GM12878 (cell line): Measurements from ENCODE around the gene PARPBP. TPM values are rescaled to one million over a fixed set of nuclear protein-coding genes. Genes with fewer than 3 reads are reported as not detected.

Experiments
- BCL3 ChIP-seq: IDR thresholded peaks from 2 replicates; pipeline ENCODE4 v1.6.1; 2011; ENCODE audit warnings: borderline replicate concordance, low read depth, mild to moderate bottlenecking, moderate library complexity, low read length; ENCODE audit not compliant: insufficient read depth, poor library complexity, severe bottlenecking
- CEBPB ChIP-seq, 2 experiments: fragments of 150-350 bp in 1 of 2; IDR thresholded peaks; 2 replicates each; pipeline ENCODE4 v1.6.1; 2012 to 2014; ENCODE audit warnings: low read depth in 2 of 2, low read length in 2 of 2, borderline replicate concordance in 1 of 2, inconsistent platforms in 1 of 2
- EP300 ChIP-seq, 2 experiments: fragments of 150-350 bp in 1 of 2; IDR thresholded peaks; 2 replicates each; pipeline ENCODE4 v1.6.1; 2011 to 2012; ENCODE audit warnings: low read depth in 2 of 2, low read length in 2 of 2, borderline replicate concordance in 1 of 2, improper control_type of control experiment in 1 of 2, inconsistent platforms in 1 of 2; ENCODE audit not compliant: control insufficient read depth in 1 of 2
- GATAD2B ChIP-seq: fragments of 450-650 bp; conservative IDR thresholded peaks from 2 replicates; pipeline ENCODE4 v1.6.1; 2017; ENCODE audit warnings: low read depth, mild to moderate bottlenecking, moderate library complexity
- IRF4 ChIP-seq: IDR thresholded peaks from 2 replicates; pipeline ENCODE4 v1.6.1; 2011; ENCODE audit warnings: low read depth, low read length
- MEF2B ChIP-seq: fragments of 450-650 bp; IDR thresholded peaks from 2 replicates; pipeline ENCODE4 v1.6.1; 2018; ENCODE audit warnings: mild to moderate bottlenecking, moderate library complexity; ENCODE audit not compliant: partially characterized antibody, poor library complexity, severe bottlenecking
- MTA2 ChIP-seq: fragments of 450-650 bp; IDR thresholded peaks from 2 replicates; pipeline ENCODE4 v1.6.1; 2016; ENCODE audit warnings: low read depth, mild to moderate bottlenecking, moderate library complexity
- MYC ChIP-seq: IDR thresholded peaks from 2 replicates; pipeline ENCODE4 v1.6.1; 2011; ENCODE audit warnings: mild to moderate bottlenecking, low read length, moderate library complexity, inconsistent platforms; ENCODE audit not compliant: insufficient read depth, insufficient replicate concordance, insufficient read length, severe bottlenecking
- NKRF ChIP-seq: fragments of 450-650 bp; conservative IDR thresholded peaks from 2 replicates; pipeline ENCODE4 v1.6.1; 2017; ENCODE audit warnings: mild to moderate bottlenecking, moderate library complexity
- NR2F1 ChIP-seq: fragments of 450-650 bp; conservative IDR thresholded peaks from 2 replicates; pipeline ENCODE4 v1.6.1; 2017; ENCODE audit warnings: mild to moderate bottlenecking
- POLR2AphosphoS2 ChIP-seq: IDR thresholded peaks from 2 replicates; pipeline ENCODE4 v1.6.1; 2011; ENCODE audit warnings: low read depth, mild to moderate bottlenecking, low read length, improper control_type of control experiment, moderate library complexity
- SMARCA5 ChIP-seq: fragments of 450-650 bp; IDR thresholded peaks from 2 replicates; pipeline ENCODE4 v1.6.1; 2017; ENCODE audit warnings: mild to moderate bottlenecking
- SP1 ChIP-seq: IDR thresholded peaks from one replicate; pipeline ENCODE4 v1.6.1; 2011; ENCODE audit warnings: low read depth, low read length
- SREBF2 ChIP-seq: IDR thresholded peaks from 2 replicates; pipeline ENCODE4 v1.6.1; 2012; ENCODE audit warnings: mild to moderate bottlenecking, low read length
- SUZ12 ChIP-seq: fragments of 200-600 bp; sonication (generic); IDR thresholded peaks from one replicate; pipeline ENCODE4 v1.6.1; 2018; ENCODE audit warnings: antibody characterized with exemption, mild to moderate bottlenecking; ENCODE audit not compliant: unreplicated experiment
- TARDBP ChIP-seq: IDR thresholded peaks from 2 replicates; pipeline ENCODE4 v1.6.1; 2016; ENCODE audit warnings: borderline replicate concordance
- polyA plus RNA-seq, 11 experiments: library from polyadenylated mRNA; depleted of rRNA in 4 of 11; unstranded in 6 of 11; stranded (reverse) in 5 of 11; fragments of >200 nt; fragmentation: Nextera tagmentation in 4 of 11; fragmentation: Illumina TruSeq in 1 of 11; extraction: Ambion mirVana in 4 of 11; extraction: Trizol in 1 of 11; gene quantifications; 1 replicate in 1 of 11; 2 replicates in 10 of 11; pipeline versions ENCODE4 v1.2.1 to v1.2.3, GENCODE V29; 2011 to 2016; ENCODE audit warnings: inconsistent platforms in 2 of 11, missing spikeins in 2 of 11, low read depth in 1 of 11
- total RNA-seq, 4 experiments: library from RNA; depleted of rRNA in 3 of 4; stranded (reverse); fragments of >200 nt in 3 of 4; fragmentation: Illumina TruSeq in 1 of 4; extraction: Trizol in 1 of 4; gene quantifications; 2 replicates each; pipeline versions ENCODE4 v1.2.1 to v1.2.3, GENCODE V29; 2013 to 2021
- TF ChIP-seq, protein P1 (sequence below): fragments of 450-650 bp; formaldehyde crosslinking; IDR thresholded peaks from 2 replicates; pipeline ENCODE4 v1.4.0; 2020; ENCODE audit warnings: mild to moderate bottlenecking, moderate library complexity
- TF ChIP-seq, protein P2 (sequence below): fragments of 450-650 bp; IDR thresholded peaks from 2 replicates; pipeline ENCODE4 v1.6.1; 2017; ENCODE audit warnings: antibody characterized with exemption, mild to moderate bottlenecking, moderate library complexity

PARPBP gene
- total and polyA plus RNA-seq, 10 of the 15 experiments (the other 5 are each of a cell fraction or from before 2014, with no cell fraction given): 20.3 to 57.7 (median 32.4) TPM

DNA sequence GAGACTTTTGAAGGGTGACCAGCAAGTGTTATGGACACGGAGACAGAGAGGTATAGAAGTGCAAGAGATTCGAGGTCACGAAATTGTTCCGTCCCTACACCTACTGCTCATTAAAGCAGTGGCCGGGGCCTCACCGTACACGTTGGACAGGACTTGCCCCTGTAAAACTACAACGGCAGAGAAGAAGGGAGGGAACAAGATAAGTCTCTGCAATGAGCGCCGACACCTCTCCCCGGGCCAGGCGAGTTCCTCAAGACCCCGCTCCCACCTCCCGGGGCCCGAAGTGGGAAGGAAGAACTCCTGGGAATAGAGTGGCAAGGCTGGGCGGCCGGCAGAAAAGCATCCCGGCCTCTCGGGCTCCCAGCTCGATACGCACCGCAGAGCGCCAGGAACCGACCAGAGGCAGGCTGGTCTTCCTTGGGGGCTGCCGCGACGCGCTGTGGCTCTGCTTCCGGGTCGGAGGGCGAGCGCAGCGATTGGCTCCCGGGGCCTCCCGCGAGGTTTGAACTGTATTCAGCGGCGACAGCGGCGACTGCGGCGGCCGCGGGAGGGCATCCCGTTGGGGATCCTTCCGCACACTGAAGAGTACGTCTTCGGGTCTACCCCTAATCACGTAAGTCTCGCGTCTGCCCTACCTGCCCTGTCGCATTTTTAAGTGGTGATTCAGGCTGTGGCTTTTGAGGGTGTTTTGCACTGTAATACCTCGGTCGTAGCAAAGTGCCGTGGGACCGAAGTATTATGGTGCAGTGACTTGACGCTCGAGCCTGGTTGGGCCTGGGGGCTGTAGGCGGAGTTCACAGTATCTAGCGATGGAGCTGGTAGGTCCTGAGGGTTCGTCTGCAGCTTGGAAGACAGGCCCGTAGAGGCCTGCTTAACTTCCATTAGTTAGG, at the start of gene PARPBP, which contains the start of gene NUP37 (continued):
- TF ChIP-seq, protein P1, sequence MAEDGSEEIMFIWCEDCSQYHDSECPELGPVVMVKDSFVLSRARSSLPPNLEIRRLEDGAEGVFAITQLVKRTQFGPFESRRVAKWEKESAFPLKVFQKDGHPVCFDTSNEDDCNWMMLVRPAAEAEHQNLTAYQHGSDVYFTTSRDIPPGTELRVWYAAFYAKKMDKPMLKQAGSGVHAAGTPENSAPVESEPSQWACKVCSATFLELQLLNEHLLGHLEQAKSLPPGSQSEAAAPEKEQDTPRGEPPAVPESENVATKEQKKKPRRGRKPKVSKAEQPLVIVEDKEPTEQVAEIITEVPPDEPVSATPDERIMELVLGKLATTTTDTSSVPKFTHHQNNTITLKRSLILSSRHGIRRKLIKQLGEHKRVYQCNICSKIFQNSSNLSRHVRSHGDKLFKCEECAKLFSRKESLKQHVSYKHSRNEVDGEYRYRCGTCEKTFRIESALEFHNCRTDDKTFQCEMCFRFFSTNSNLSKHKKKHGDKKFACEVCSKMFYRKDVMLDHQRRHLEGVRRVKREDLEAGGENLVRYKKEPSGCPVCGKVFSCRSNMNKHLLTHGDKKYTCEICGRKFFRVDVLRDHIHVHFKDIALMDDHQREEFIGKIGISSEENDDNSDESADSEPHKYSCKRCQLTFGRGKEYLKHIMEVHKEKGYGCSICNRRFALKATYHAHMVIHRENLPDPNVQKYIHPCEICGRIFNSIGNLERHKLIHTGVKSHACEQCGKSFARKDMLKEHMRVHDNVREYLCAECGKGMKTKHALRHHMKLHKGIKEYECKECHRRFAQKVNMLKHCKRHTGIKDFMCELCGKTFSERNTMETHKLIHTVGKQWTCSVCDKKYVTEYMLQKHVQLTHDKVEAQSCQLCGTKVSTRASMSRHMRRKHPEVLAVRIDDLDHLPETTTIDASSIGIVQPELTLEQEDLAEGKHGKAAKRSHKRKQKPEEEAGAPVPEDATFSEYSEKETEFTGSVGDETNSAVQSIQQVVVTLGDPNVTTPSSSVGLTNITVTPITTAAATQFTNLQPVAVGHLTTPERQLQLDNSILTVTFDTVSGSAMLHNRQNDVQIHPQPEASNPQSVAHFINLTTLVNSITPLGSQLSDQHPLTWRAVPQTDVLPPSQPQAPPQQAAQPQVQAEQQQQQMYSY (CRISPR knock-in tag): no peak
- TF ChIP-seq SP1: peak; percentile 78
- TF ChIP-seq NKRF: peak; percentile 99
- TF ChIP-seq MTA2: peak; percentile 84
- peak; percentile 70 for TF ChIP-seq NR2F1
- TF ChIP-seq MEF2B: no peak
- TF ChIP-seq CEBPB (IDR thresholded peaks at IDR 0.05; ENCODE audit: borderline replicate concordance in 1 of 2, low read depth in 2 of 2, low read length in 2 of 2): no peak
- TF ChIP-seq, protein P2, sequence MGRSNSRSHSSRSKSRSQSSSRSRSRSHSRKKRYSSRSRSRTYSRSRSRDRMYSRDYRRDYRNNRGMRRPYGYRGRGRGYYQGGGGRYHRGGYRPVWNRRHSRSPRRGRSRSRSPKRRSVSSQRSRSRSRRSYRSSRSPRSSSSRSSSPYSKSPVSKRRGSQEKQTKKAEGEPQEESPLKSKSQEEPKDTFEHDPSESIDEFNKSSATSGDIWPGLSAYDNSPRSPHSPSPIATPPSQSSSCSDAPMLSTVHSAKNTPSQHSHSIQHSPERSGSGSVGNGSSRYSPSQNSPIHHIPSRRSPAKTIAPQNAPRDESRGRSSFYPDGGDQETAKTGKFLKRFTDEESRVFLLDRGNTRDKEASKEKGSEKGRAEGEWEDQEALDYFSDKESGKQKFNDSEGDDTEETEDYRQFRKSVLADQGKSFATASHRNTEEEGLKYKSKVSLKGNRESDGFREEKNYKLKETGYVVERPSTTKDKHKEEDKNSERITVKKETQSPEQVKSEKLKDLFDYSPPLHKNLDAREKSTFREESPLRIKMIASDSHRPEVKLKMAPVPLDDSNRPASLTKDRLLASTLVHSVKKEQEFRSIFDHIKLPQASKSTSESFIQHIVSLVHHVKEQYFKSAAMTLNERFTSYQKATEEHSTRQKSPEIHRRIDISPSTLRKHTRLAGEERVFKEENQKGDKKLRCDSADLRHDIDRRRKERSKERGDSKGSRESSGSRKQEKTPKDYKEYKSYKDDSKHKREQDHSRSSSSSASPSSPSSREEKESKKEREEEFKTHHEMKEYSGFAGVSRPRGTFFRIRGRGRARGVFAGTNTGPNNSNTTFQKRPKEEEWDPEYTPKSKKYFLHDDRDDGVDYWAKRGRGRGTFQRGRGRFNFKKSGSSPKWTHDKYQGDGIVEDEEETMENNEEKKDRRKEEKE: no peak
- TF ChIP-seq SREBF2: no peak
- peak; percentile 14; the same call in 1 of the 2 replicates for TF ChIP-seq TARDBP
- TF ChIP-seq EP300 (IDR thresholded peaks at IDR 0.05; ENCODE audit: borderline replicate concordance in 1 of 2, control insufficient read depth in 1 of 2, low read depth in 2 of 2, low read length in 2 of 2): 0 out of 4 replicates have a peak, but pooled peaks of 1 of the 2 experiments have one; percentile 6
- TF ChIP-seq GATAD2B: peak; percentile 81
- TF ChIP-seq IRF4: no peak
- TF ChIP-seq SMARCA5: no peak; the same call in 1 of the 2 replicates
- no peak for TF ChIP-seq BCL3
- no peak for TF ChIP-seq SUZ12
- peak; percentile 85 for TF ChIP-seq POLR2AphosphoS2
- peak; percentile 64 for TF ChIP-seq MYC
